NB4 (cell line): ENCODE measurements around the gene UCP3.
A peak's percentile ranks its signal among the peaks of the same experiment; 100 is the strongest.

Experiments
- DNase-seq: peaks from one replicate; pipeline ENCODE4 v3.0.0; 2010; ENCODE audit warnings: low read depth
- H3K4me3 ChIP-seq: one replicate; pipeline ENCODE4 v1.5.1; 2011; ENCODE audit warnings: mild to moderate bottlenecking, low read depth, low read length, moderate library complexity
- CTCF ChIP-seq: IDR thresholded peaks from one replicate; pipeline ENCODE4 v1.5.1; 2012; ENCODE audit warnings: low read depth, low read length
- MAX ChIP-seq: IDR thresholded peaks from 2 replicates; pipeline ENCODE4 v1.6.1; 2011; ENCODE audit warnings: low read depth, low read length
- MYC ChIP-seq: IDR thresholded peaks from 2 replicates; pipeline ENCODE4 v1.6.1; 2011; ENCODE audit warnings: low read depth, low read length
- POLR2A ChIP-seq: IDR thresholded peaks from 2 replicates; pipeline ENCODE4 v1.6.1; 2011; ENCODE audit warnings: mild to moderate bottlenecking; ENCODE audit not compliant: insufficient read length; ENCODE audit errors: extremely low read depth

Gene UCP3

GRCh38 chr11:74013141-74013540 lies 4.3 kb upstream of the UCP3 start:
- TF ChIP-seq MYC, result no peak

GRCh38 chr11:74012074-74012809 lies 3.4 kb upstream of the UCP3 start:
- no peak overlapping the region for H3K4me3 ChIP-seq
- no peak for DNase-seq
- TF ChIP-seq CTCF (no peak), MYC (no peak), MAX (no peak), POLR2A (no peak)

More at GRCh38 chr11:74013141-74013540, 4.3 kb upstream of the UCP3 start:
- no peak overlapping the region for H3K4me3 ChIP-seq
- DNase-seq, result no peak

- DNase-seq, result peak; percentile 65
- no peak for TF ChIP-seq CTCF
- TF ChIP-seq MYC, result no peak
- no peak for TF ChIP-seq POLR2A
- TF ChIP-seq MAX, result no peak
- H3K4me3 ChIP-seq, result no peak overlapping the region
Measured at GRCh38 chr11:74011360-74012073, 2.6 kb upstream of the UCP3 start.

GRCh38 chr11:74010306-74011300 lies 1.7 kb upstream of the UCP3 start:
- TF ChIP-seq MAX, result no peak
- no peak for TF ChIP-seq CTCF
- no peak for TF ChIP-seq MYC
- no peak for TF ChIP-seq POLR2A
- no peak for DNase-seq
- H3K4me3 ChIP-seq, result no peak overlapping the region

- DNase-seq, result no peak
- no peak overlapping the region for H3K4me3 ChIP-seq
- TF ChIP-seq MYC, result no peak
- TF ChIP-seq POLR2A, result no peak
- TF ChIP-seq CTCF, result no peak
- no peak for TF ChIP-seq MAX
Measured at GRCh38 chr11:74009675-74010305, 905 bp upstream of the UCP3 start.
